ENCODE measurements around the gene EPS8L3.

EPS8L3 gene

DNA sequence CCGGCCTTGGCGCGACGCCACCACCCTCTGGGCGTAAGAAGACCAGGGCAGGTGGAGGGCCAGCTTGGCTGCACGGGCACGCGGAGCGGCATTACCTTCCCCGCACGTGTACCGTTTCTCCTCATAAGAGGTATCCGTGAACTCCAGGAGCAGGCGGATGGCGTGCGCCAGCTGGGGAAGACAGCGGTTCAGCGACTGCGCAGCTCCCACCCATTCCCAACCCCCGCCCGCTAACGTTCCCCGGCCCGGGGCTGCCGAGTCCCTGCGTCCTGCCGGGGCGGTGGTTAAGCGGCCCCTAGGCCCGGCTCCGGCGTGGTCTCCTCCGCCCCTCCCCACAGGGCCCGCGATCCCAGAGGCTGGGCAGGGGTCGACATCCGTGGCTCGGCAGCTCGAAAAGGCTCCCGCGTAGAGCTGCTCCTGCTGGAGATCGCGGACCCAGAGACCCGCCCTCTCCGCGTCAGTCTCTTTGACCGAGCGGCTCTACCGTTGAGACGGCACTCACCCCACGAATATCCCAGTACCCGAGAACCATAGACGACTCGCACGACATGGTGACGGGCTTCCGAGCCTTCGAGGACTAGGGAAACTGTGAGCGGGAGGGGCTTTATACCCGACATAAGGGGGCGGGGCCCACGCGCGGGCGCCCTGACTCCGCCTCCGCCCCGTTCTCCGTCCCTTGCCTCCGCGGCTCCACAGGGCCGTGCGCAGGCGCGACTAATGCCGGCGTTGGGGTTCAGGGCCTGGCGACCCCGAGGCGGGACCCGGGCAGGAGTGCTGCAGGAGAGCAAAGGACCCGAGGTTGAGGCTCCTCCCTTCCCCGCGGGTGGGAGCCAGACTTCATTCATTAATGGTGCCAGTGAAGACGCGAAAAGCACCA lies 23.7 kb downstream of the EPS8L3 start:
- peak; percentile 64 to 69 for DNase-seq (ENCODE audit: low read depth in 2 of 2)

DNA sequence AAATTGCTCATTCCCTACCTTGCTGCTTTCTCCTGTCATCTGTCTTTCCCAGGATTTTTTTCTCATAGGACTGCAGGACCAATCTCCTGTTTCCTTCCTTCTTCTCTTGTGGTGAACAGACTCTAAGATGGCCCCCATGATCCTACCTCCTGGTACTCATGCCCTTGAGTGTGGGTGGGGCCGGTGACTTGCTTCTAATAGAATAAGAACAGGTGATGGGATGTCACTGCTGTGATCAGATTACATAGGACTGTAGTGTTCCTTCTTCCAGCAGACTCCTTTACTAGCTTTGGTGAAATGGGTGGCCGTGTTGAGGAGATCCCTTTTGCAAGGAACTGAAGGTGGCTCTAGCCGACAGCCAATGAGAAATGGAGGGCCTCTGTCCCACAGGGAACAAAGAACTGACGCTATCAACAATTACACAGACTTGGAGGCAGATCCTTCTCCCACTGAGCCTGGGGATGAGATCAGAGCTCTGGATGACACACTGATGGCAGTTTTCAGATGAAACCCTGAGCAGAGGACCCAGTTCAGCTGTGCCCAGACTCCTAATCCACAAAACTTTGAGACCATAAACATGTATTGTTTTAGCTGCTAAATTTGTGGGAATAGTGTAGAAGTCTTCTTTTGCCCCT lies 30.4 kb downstream of the EPS8L3 start:
- DNase-seq (ENCODE audit: low read depth in 2 of 2) = no peak

DNA sequence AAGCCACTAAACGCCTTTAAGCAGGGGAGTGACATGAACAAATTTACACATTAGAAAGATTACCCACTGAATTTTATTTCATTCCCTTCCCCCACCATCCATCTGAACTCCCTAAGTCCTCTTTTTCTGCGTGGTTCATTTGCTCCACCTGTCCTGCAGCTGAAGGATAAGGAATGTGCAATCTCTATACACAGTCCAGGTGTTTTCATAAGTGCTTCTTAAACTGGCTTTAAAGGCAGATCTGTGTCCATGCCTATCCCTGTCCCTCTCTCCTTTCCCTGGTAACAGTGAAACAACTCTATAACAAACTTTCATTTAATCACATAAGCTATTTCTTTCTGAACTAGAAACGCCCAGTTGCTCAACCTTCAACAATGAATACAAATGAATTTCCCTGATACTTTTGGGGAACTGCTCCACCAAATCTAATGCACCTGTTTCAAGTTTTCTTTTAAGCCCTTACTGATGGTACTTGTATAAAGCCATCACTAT lies 31.3 kb downstream of the EPS8L3 start:
- DNase-seq (ENCODE audit: low read depth in 2 of 2) = no peak

DNA sequence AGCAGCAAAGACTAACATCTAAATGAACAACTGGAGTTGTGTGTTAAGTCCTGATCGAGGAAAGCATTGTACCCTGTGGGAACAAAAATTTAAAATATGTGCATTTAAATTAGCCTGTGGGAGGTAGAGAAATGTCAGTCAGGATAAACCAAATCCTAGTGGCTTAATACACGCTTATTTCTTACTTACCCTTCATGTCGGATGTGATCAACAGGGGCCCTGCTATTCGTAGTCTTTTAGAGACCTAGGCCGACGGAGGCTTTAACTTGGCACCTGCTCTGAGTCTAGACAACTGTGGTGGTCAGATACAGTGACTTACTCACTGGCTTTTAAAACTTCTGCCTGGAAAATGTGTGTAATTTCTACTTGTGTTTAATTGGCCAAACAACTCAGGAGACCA lies 33.1 kb downstream of the EPS8L3 start:
- no peak for DNase-seq (ENCODE audit: low read depth in 2 of 2)

DNA sequence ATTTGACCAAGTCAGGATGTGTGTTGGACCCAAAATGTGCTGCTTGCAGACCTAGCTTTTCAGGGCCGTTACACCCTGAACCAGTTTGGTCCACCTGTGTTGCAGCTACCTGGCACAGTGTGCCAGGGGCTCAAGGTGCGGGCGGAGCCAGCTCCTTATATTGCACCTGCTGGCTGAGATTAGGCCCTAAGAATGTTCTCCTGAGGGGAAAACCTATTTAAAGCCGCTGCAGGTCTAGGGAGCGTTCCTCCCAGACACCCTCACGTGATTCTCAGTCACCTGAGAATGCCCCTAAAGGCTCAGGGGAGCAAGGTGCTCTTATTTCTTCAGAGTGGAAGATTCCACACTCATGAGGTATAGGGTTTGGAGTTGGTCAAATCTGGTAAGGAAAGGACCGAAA lies 34.9 kb downstream of the EPS8L3 start:
- no peak for DNase-seq (ENCODE audit: low read depth in 2 of 2)

DNA sequence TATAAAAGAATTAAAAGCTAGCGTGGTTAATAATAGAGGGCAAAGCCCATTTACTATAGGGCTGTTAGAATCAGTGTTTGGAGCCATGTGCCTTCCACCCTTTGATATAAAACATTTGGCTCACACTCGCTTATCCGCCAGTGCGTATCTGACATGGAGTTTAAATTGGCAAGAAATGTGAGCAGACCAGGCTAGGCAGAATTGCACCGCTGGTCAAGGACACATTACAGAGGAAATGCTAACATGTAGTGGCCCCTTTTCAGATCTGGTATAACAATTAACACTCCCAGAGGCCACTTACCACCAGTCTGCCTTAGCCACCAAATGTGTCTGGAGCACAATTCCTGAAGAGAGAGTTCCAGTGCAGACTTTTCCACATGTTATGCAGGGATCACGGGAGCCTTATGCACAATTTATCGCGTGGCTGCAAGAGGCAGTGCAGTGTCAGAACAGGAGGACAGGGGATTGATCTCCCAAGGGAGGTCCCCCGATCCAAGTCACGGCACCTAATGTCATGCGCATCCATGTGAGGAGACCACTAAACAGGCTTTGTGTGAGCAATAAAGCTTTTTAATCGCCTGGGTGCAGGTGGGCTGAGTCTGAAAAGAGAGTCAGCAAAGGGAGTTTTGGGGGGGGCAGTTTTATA lies 36.9 kb downstream of the EPS8L3 start:
- no peak for DNase-seq (ENCODE audit: low read depth in 2 of 2)

DNA sequence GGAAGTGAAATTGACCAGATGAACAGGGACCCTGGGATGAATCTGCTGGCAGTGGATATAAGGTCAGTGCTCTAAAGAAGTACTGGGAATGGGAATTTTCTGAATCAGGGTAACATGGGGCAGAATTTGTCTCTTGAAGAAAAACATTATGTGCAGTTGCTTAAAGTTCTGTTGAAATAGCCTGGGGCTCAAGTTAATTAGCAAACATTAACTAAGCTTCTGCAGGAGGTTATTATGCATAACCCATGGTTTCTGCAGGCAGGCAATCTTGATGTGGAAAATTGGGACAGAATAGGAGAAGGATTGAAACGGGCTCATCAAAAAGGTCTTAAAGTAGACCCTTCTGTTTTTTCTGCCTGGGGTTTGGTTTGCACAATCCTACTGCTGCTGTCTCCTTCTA lies 37.7 kb downstream of the EPS8L3 start:
- no peak for DNase-seq (ENCODE audit: low read depth in 2 of 2)

DNA sequence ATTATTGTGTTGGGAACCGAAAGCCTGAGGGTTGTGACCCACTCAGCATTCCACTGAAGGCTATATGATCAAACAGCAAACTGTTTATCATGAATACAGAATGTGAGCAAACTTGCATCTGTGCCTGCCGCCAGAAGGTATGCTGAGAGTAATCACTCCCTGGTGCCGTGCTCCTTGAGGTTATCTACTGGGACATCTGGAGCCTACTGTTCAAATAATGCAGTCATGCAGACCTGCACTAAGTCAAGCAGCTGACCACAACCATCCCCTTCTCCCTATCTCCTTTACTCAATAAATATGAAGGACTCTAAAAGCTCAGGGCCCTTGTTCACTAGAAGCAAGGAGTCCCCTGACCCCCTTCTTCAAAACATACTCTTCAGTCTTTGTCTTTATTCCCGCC lies 38.2 kb downstream of the EPS8L3 start:
- DNase-seq (ENCODE audit: low read depth in 2 of 2) = no peak

DNA sequence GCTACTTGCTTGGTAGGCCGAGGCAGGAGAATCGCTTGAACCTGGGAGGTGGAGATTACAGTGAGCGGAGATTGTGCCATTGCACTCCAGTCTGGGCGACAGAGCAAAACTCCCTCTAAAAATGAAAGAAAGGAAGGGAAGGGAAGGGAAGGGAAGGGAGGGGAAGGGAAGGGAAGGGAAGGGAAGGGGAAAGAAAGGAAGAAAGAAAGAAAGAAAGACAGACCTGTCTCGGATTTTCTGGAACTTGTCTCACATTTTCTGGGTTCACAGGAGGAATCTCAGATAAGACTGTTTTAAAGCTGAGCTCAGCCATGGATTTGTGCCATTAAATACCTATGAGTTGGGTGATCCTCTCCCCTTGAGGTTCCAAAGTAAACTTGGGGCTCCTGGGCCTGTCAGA lies 38.8 kb downstream of the EPS8L3 start:
- DNase-seq (ENCODE audit: low read depth in 2 of 2) = no peak

DNA sequence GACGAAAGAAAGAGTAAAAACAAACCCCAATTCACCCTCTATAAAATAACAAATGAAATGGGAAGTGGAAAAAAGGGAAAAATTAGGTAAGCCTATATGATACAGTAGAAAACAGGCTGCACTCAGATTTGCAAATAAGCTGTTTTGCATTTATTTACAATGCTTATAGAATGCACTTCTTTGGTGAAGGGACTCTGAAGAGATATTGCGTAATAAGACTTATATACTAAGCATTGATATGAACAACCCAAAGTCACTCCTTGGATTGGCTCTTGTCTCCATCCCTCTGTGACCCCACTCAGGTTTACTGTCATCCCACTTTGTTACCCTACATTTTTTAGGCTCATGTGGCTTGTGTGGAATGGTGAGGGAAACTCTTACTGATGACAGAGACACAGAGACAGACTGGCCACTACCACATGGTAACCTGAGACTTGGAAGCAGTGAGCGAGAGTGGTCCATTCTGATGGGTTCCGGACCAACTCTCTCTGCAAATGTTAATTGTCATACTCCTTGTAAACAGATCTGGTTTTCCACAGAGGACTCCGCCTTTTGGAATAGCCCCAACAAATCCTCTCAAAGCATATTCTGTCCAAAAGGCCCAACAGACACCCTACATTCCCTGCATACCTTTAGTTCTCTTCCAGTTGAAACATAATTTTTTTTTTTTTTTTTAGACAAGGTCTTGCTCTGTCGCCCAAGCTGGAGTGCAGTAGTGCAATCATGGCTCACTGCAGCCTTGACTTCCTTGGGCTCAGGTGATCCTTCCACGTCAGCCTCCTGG lies 40.6 kb downstream of the EPS8L3 start:
- no peak for DNase-seq (ENCODE audit: low read depth in 2 of 2)

DNA sequence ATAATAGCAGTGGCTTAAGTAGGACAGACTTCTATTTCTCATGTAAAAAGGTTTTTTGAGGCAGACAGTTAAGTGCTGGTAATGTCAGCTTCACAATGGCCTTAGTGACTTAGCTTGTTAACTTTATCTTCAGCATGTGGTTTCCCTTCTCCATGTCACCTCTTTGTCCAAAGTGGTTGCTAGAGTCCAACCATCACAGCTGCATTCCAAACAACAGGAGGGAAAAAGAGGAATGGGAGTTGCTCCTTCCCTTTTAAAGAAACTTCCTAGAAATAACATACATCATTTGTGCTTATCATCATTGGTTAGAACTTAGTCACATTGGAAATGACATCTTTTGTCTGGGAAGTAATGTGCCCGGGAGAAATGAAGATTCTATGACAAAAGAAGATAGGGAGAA lies 41.8 kb downstream of the EPS8L3 start:
- no peak for DNase-seq (ENCODE audit: low read depth in 2 of 2)

DNA sequence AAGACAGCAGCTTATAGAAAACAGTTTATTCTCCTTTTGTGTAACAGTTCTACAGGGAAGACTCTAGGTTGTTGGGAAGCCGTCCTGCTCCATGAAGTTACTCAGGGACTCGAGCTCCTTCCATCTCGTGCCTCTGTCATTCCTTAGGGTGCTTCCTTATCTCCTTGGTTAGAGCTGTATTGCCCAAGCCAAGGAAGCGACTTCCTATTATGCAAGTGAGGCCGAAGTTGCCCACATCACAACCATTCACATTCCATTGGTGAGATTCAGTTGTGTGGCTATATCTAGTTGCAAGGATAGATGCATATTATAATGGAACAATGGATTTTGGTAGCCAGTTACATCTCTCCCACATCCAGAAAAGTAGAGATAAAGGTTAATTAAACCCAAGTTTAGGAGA lies 42.7 kb downstream of the EPS8L3 start:
- no peak for DNase-seq (ENCODE audit: low read depth in 2 of 2)

DNA sequence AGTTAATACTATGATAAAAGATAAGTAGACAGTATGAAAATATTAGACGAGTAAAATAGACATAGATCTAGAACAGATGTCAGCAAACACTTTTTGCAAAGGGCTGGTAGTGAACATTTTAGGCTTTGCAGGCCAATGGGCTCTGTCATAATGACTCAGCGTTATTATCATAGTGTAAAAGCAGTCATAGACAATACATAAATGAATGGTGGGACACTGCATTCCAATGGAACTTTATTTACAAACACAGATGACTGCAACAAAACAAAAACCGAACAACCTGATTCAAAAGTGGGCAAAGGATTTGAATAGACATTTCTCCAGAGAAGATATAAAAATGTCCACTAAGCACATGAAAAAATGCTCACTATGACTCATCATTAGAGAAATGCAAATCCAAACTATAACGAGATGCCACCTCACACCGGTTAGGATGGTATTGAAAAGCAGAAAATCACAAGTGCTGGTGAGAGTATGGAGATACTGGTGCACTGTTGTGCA lies 44.3 kb downstream of the EPS8L3 start:
- no peak for DNase-seq (ENCODE audit: low read depth in 2 of 2)

DNA sequence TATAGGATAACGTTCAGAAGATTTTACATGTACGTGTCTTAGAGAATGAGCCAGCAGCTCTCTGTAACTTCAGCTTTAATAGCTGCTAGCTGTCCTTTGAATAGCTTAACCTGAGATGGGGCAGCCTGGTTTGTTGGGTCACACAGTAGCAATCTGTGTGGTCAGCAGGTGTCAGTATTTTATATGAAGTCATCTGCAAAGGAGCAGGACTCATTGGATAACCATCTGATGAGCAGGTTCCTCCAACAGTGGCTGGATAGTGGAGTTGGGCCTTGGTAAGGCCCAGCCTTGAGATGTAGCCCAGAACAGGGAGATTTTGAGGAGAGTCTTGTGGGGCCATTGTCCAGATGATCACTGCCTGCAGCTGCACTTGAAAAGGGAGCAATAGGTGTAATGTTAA lies 45.2 kb downstream of the EPS8L3 start:
- no peak for DNase-seq (ENCODE audit: low read depth in 2 of 2)

DNA sequence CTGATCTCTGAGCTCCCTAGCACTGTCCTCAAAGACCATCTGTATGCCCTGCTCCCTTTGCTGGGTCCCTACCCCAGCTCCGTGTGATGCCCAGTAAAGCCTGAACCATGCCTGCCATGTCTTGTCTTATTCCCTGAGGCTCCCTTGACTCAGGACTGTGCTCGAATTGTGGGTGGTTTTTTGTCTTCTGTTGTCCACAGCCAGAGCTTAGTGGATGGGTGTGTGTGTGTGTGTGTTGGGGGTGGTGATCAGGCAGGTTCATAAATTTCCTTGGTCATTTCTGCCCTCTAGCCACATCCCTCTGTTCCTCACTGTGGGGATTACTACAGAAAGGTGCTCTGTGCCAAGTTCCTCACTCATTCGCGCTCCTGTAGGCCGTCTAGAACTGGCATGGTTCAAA lies 46.0 kb downstream of the EPS8L3 start:
- no peak for DNase-seq (ENCODE audit: low read depth in 2 of 2)

DNA sequence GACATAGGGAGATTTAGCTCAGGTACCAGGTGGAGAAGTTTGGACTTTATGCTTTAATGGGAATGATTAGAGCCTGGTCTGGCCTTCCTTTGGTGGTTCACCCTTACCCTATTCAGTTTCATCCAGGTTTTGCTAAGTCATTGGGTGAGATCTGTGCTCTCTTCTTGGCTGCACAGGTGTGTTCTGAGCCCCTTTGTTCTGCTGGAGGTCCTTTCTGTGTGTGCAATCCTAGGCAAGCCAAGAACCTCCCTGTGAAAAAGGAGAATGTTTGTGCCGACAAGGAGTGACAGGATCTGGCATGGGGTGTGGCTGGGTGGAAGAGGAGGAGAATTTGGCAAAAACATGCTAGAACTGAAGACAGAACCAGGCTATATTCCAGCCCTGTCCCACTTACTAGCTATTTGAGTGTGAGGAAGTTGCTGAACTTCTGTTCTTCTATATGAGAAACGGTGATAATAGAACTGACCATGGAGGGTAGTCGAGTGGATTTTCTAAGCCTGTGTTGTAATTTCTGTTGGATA lies 47.1 kb downstream of the EPS8L3 start:
- DNase-seq (ENCODE audit: low read depth in 2 of 2) = no peak

DNA sequence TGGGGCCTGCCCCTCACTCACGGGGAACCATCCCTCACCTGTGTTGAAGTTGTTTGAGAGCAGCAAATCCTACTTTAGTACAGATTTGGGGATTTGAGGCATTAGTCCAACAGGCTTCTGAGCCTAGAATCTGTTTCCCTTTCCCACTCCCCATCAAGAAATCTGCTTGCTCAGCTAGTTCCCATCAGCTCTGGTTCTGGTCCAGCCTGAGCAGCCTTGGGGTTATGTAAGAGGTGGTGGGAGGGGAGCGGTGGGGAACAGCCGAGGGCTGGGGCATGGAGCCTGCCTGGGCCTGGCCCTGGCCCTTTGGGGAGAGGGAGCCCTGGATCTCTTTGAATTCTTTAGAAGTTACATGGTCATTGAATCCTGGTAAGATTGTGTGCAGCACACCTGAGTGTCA lies 47.6 kb downstream of the EPS8L3 start:
- DNase-seq (ENCODE audit: low read depth in 2 of 2) = no peak

DNA sequence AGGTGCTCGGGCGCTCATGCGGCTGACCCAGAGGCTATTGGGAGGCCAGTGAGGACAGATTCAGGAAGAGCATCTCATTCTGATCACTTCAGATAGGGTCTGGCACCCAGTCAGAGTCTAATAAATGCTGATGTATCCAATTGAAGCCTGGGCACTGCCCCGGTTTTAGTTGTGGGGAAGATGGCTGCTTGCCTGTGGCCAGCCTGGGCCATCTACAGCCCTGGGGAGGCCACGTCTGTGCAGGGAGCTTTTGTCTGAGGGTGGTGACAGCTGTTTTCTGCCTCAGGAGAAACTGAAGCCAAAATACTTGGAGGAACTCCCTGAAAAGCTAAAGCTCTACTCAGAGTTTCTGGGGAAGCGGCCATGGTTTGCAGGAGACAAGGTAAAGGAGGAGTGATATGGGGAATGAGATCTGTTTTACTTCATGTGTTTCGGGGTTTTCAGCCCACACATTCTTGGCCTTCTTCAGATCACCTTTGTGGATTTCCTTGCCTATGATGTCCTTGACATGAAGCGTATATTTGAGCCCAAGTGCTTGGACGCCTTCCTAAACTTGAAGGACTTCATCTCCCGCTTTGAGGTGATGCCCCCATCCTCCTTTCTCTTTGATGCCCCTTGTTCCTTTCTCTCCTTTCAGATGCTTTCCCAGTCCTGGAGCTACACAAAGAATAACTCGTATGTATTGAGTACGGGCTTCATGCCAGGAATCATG lies 48.9 kb downstream of the EPS8L3 start:
- DNase-seq (ENCODE audit: low read depth in 2 of 2) = no peak

DNA sequence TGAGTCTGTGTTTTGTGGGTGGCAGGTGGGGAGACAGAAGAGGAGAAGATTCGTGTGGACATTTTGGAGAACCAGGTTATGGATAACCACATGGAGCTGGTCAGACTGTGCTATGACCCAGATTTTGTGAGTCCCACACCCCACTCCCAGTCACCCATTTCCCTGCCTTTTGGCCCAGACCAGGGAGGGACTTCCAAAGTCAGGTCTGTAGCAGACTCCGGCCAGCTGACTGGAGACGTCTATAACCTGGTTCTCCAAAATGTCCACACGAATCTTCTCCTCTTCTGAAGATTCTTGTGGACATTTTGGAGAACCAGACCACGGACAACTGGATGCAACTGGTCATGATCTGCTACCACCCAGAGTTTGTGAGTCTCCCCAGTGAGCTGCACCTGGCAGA lies 50.1 kb downstream of the EPS8L3 start:
- no peak for DNase-seq (ENCODE audit: low read depth in 2 of 2)

DNA sequence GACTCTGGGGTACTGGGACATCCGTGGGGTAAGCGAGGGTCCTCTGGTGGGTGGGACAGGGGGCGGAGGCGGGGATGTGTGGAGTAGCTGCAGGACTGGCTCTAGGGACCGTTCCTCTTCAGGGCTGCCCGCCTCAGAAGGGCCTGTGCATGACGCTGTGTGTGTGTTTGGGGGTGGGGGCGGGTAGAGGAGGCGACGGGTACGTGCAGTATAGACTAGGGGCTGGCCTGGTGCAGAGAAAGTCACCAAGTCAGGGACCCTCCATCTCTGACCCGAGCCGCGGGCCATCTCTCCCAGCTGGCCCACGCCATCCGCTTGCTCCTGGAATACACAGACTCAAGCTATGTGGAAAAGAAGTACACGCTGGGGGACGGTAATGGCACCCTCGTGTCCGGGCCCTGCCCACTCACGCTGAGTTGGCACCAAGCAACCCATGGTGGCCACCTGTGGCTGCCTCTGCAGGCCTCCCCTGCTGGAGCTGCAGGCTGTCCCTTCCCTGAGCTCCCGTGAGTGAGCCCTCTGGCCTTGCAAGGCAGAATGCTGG lies 51.3 kb downstream of the EPS8L3 start:
- DNase-seq (ENCODE audit: low read depth in 2 of 2) = no peak

Measured in activated CD8-positive, alpha-beta memory T cell treated with anti-CD3 and anti-CD28 coated beads for 4 hours (primary cell).